ENCODE measurements around the gene SOCS6.

GRCh38 chr18:70368903-70369302 is 80.1 kb downstream of the SOCS6 start:
- TF ChIP-seq CTCF (IDR thresholded peaks at IDR 0.05) = no peak
- TF ChIP-seq EP300 (IDR thresholded peaks at IDR 0.05) = no peak
